Activated gamma-delta T cell treated with anti-CD3 and anti-CD28 coated beads, Interleukin-2, amount 50 U/mL, for 16 hours (primary cell): ENCODE measurements around the gene ARID5B.

ENCODE experiments used
- DNase-seq: peaks from one replicate; pipeline ENCODE4 v3.0.0-alpha.2; 2020; ENCODE audit warnings: low read depth

Gene ARID5B

DNA sequence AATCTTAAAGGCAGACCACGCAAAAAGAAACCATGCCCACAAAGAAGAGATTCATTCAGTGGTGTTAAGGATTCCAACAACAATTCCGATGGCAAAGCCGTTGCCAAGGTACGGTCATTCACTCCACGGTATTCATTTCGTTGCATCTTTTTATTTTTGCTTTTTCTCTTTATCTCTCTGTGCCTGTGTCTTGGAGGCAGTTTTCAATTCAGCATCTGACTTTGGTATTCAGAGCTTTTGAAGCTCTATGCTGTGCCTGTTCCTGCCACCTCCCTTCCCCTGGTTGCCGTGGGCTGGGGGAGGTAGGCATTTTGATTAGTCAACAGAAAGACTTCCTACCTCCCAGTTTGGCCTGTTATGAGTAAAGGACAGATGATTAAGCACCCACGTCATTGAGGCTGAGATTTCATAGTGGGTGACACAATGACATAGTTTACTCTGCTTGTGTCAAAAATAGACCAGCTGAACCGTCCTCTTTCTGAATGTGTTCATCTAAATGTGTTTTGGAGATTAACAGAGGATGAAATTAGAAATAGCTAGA is 149.5 kb downstream of the ARID5B start:
- DNase-seq = peak; percentile 69

GRCh38 chr10:62052276-62052675 is 150.8 kb downstream of the ARID5B start:
- no peak for DNase-seq

GRCh38 chr10:62053860-62054259 is 152.4 kb downstream of the ARID5B start:
- DNase-seq = no peak

- no peak for DNase-seq
Observed at GRCh38 chr10:62054408-62054807, 152.9 kb downstream of the ARID5B start.

DNA sequence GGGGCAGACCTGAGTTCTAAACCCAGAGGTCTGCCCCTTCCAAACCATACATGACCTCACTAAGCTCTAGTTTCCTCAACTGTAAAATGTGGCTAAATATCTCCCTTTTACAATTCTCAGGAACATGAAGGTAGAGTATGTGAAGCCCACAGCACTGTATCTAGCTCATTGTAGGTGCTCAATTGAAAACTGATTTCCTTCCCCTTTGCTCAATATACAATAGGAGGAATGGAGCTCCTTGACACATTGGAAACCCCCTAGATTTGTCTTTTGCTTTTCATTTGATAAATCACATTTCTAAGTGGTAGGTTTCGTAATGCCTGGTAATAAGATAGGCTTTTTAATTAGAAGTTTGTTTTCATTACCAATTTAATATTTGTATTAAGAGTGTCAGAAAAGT is 153.3 kb downstream of the ARID5B start:
- DNase-seq = no peak

GRCh38 chr10:62056219-62056618 is 154.7 kb downstream of the ARID5B start:
- no peak for DNase-seq

DNA sequence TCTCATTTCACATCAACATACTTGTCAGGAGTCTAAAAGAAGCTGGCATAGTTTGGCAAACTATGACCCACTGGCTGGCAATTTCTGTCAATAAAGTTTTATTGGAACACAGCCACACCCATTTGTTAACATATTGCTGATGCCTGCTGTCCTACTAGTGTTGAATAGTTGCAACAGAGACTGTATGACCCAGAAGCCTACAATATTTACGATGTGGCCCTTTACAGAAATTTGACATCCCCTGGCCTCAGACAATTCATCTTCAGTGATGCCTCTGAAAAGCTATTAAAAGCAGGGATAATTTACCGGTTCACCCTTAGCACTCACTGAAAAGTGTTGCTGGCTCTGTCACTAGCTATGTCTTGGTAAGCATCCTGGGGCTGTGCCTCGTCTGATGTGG is 155.2 kb downstream of the ARID5B start:
- DNase-seq = no peak

DNA sequence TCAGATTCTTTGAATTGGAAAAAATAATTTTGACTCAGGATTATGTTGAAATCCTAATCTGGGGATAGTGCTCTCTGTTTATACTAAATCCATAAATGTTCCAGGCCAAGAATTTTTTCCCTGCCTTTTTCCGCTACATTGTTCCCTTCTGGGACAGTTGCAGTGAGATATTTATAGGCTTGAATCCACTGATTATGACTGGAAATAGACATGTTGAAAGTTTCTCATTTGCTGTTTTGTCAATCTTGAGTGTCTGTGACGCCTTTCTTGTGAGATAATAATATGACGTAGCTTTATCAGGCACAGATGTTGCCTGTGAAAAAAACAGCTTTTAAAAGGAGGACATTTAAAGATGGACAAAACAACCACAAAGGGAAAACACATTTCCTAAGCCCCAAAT is 155.9 kb downstream of the ARID5B start:
- DNase-seq = no peak

DNA sequence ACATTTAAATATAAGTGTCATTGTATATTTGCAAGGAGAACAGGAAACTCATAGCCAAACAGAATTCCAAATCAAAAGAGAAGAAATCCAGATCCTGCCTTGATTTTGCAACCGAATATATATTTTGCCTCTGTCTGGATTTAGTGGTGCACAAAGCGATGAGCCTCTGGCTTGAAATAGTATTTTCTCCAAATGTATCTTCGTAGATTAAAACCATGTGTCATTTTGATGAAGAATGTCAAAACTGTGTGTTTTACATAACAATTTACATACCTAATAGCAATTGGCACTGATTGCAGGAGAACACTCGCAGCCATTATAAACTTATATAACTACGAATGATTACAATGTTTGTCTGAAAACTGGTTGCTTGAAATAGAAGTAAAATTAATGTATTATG is 156.4 kb downstream of the ARID5B start:
- no peak for DNase-seq

DNA sequence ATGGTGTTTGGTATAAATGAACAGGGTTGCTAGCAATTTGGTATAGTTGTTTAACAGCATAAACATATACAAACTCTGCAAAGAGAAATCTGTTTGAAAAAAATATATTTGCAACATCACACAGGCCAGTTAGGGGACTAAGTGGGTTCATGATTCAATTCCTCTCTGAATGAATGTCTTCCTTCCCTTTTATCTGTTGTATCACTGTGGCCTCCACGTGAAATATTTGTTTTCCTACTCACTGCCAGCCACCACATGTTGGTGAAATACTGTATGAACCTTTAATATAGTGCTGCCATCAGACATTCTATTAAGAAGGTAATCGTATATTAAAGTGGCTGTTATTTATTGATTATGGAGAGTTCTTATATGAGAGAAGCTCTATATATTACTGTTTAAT is 157.0 kb downstream of the ARID5B start:
- no peak for DNase-seq

DNA sequence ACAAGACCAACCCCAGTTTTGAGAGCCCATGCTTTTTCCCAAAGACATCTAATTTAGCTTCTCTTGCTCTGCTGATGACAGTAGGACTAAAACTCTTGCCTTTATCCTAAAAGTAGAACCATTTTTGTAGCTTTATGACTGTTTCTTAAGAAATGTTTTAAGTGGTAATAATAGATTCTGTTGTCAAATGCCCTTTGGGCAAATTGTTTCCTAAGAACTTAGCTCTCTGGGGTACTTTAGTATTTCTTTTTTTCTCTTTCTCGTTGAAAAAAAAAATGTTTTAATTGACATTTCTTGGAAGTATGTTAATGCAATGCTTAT is 157.4 kb downstream of the ARID5B start:
- no peak for DNase-seq

DNA sequence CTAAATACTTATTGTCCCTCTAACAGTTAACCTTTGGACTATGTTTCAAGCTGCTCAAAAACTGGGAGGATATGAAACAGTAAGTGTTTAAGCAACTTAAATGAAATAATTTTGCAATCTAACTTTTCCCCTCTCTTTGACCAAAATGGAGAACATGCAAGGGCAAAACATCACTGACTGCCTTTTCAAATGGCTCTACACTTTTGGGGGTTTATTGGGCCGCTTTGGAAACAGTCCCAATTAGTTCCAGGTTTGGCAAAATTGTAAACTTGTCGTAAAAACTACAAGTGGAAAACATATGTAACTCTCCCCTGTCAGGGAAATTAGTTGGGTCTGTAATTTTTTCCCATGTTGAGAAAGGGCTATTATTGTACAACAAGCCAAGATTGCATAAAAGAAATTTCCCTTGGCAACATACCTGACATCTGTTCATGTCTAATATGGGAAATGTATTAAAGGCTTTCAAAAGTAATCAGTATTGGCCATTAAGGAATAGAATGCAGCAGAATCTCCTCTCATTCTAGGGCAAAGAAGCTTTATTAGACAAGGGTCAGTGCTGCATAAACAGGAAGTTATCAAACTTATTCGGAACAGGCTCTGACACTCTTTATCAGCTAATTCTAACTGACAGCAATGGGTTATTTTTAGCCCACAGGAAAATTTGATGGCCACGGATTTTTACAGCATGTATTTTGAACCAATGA is 157.9 kb downstream of the ARID5B start:
- no peak for DNase-seq

GRCh38 chr10:62062028-62062427 is 160.5 kb downstream of the ARID5B start:
- DNase-seq = no peak

- DNase-seq = no peak
Observed at GRCh38 chr10:62062752-62063512, 161.4 kb downstream of the ARID5B start.

DNA sequence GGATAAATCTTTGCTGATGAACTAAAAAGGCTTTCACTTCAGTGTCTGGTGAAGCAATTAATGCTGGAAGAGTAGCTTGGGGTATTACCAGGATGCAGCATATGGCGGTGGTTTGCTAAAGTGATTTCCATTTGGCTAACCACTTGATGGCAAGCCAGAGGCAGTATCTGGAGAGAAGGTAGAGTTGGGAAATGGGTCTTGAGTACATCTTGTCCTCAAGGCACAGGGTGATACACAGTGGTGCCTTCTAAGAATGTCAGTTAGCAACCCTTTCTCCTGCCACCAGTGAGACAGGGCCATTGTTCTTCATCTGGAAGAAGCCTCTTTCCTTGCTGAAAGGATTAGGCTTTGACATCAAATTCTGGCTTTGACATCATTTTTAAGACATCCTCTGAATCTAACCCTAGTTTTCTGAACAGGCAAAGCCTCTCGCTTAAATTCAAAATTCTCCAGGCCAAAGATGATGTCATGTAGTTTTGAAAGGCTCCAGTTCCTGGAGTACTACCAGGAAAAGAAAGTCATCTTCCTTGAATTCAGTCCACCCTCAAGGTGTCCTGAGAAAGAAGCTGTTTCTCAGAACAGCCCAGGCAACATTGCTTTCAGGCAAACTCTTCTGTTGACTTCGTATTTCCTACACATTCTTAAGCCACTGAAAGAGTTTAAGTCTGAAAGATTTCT is 162.4 kb downstream of the ARID5B start:
- no peak for DNase-seq

DNA sequence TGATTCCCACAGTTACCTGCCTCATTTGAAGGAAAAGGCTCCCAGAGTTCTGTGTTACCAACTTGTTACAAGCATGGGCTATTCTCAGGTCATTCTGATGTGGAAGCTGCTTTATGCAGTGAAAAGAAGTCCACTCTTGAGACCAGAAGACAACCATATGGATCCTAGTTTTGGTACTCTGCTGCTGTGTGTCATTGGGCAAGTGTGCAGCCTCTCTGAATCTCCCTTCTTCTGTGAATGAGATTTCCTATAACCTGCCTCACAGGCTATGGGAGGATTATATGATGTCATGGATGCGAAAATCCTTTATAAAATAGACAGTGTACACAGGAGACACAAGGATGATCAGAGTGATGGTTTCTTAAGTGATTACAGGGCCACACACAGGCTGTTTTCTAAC is 166.1 kb downstream of the ARID5B start:
- DNase-seq = no peak

GRCh38 chr10:62068464-62068863 is 167.0 kb downstream of the ARID5B start:
- DNase-seq = no peak

DNA sequence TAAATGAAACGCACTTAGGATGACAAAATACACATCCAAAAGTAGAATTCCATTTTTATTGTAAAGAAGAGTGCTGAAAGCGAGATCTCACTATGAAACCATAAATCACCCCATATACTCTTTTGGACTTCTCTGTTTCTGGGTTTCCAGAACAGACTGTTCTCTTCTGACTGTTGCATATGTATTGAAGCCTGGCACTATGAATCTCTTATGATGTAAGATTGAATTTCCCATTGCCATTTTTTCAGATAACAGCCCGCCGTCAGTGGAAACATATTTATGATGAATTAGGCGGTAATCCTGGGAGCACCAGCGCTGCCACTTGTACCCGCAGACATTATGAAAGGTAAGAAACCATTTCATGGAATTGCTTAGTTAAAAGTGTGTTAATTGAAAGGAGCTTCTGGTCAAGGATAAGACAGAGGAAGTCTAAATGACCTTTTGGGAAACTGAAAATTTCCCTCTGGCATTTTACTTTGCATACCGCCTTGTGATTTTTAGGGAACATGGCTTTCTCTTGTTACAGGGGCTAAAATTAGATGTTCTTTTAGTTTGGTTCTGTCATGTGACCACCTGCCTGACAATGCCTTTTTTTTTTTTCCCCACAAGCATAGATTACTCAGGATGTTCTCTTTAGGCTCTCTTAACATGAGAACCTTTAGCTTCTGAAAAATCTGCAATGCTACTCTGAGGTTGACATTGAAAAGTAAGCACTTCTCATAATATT is 168.1 kb downstream of the ARID5B start:
- DNase-seq = no peak

DNA sequence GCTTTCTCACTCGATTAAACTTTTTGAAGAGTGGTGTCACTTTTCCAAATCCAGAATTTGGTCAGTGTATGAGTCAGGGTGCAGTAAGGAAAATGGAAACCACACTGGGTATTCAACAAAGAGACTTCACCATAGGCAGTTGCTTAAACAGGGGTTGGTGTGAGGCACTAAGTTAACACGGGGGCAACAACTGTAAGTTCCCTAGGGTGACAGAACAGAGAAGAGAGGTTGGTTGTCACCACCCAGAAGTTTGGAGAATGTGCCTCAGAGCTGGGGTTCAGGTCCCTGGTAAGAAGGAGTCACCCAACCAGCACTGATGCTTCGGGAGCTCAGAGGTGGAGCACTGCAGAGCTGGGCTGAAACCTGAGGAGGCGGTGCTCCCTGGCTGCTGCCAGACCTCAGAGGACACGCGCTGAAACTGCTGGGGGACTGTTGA is 170.4 kb downstream of the ARID5B start:
- DNase-seq = no peak

- no peak for DNase-seq
Observed at GRCh38 chr10:62072901-62073300, 171.4 kb downstream of the ARID5B start.

DNA sequence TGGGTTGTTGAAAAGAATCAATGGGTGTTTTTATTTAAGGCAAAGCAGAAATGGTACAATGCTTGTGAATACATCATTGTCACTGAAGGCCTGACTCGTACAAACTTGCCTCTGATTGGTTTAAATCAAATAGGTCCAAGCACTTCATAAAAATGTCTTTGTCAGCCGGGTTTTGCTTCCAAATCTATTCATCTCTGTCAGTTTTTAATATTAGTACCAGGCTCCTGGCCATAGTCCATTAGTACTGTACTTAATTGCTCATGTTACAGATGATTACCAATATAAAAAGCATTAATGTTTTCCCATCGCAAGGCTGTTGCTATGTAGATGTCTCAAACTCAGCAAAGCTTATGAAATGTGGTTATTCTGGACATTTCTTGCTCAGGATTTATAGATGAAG is 171.9 kb downstream of the ARID5B start:
- no peak for DNase-seq

GRCh38 chr10:62075414-62075813 is 173.9 kb downstream of the ARID5B start:
- no peak for DNase-seq
